ENCODE results near the gene ABCB11.

Gene ABCB11

GRCh38 chr2:169009865-169010579, 21.1 kb downstream of the ABCB11 start:
- no peak overlapping the region for H3K4me3 ChIP-seq (replicated peaks in 1 of 2; ENCODE audit: low read depth in 2 of 2, low read length in 2 of 2)
- DNase-seq (ENCODE audit: low read depth in 2 of 2) = no peak
- TF ChIP-seq, protein P1, sequence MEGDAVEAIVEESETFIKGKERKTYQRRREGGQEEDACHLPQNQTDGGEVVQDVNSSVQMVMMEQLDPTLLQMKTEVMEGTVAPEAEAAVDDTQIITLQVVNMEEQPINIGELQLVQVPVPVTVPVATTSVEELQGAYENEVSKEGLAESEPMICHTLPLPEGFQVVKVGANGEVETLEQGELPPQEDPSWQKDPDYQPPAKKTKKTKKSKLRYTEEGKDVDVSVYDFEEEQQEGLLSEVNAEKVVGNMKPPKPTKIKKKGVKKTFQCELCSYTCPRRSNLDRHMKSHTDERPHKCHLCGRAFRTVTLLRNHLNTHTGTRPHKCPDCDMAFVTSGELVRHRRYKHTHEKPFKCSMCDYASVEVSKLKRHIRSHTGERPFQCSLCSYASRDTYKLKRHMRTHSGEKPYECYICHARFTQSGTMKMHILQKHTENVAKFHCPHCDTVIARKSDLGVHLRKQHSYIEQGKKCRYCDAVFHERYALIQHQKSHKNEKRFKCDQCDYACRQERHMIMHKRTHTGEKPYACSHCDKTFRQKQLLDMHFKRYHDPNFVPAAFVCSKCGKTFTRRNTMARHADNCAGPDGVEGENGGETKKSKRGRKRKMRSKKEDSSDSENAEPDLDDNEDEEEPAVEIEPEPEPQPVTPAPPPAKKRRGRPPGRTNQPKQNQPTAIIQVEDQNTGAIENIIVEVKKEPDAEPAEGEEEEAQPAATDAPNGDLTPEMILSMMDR (IDR thresholded peaks at IDR 0.05; ENCODE audit: low read depth, low read length) = no peak

DNA sequence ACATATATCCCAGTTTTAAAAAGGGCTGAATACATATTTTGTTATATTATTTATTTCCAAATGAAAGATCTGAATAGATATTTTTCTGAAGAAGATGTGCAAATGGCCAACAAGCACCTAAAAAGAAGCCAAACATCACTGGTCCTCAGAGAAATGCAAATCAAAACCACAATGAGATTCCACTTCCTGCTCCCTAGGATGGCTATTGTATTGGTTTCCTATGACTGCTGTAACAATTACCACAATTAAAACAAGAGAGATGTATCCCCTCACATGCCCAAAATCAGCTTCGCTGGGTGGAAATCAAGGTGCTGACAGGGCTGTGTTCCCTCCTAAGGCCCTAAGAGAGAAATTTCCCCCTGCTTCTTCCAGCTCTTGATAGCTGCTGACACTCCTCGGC, 23.2 kb downstream of the ABCB11 start:
- TF ChIP-seq, protein P1 (IDR thresholded peaks at IDR 0.05; ENCODE audit: low read depth, low read length) = no peak
- peak in 1 of 2 donors; percentile 18 for DNase-seq (ENCODE audit: low read depth in 2 of 2)
- H3K4me3 ChIP-seq (replicated peaks in 1 of 2; ENCODE audit: low read depth in 2 of 2, low read length in 2 of 2) = no peak overlapping the region

- DNase-seq (ENCODE audit: low read depth in 2 of 2) = no peak
- no peak overlapping the region for H3K4me3 ChIP-seq (replicated peaks in 1 of 2; ENCODE audit: low read depth in 2 of 2, low read length in 2 of 2)
- TF ChIP-seq, protein P1 (IDR thresholded peaks at IDR 0.05; ENCODE audit: low read depth, low read length) = no peak
Measured at GRCh38 chr2:169007356-169007755, 23.8 kb downstream of the ABCB11 start.

DNA sequence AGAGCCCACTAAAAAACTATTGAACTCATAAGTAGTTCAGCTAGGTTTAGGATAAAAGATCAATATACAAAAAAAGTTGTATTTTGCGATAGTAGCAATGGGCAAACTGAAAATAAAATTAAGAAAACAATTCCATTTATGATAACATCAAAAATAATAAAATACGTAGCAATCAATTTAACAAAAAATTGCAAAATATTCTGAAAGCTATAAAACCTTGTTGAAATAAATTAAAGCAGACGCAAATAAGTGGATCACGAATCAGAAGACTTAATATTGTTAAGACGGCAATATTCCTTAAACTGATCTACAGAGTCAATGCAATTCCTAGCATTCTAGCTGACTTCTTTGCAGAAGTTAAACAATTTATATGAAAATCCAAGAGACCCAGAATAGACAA, 24.5 kb downstream of the ABCB11 start:
- TF ChIP-seq, protein P1 (IDR thresholded peaks at IDR 0.05; ENCODE audit: low read depth, low read length) = no peak
- DNase-seq (ENCODE audit: low read depth in 2 of 2) = no peak

DNA sequence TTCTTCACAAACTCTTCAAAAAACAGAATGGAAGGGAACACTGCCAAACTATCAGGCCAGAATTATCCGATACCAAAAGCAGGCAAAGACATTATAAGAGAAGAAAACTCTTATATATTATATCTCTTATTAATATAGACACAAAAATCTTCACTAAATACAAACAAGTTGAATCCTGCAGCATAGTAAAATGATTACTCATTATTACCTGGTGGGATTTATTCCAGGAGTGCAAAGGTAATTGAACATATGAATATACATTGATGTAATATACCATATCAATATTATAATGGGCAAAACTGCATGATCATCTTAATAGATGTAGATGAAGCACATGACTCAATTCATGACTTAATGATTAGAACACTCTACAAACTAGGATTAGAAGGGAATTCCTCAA, 25.1 kb downstream of the ABCB11 start:
- no peak overlapping the region for H3K4me3 ChIP-seq (replicated peaks in 1 of 2; ENCODE audit: low read depth in 2 of 2, low read length in 2 of 2)
- TF ChIP-seq, protein P1 (IDR thresholded peaks at IDR 0.05; ENCODE audit: low read depth, low read length) = no peak
- DNase-seq (ENCODE audit: low read depth in 2 of 2) = no peak

More for the DNA sequence above, 24.5 kb downstream of the ABCB11 start:
- H3K4me3 ChIP-seq (replicated peaks in 1 of 2; ENCODE audit: low read depth in 2 of 2, low read length in 2 of 2) = no peak overlapping the region

- no peak overlapping the region for H3K4me3 ChIP-seq (replicated peaks in 1 of 2; ENCODE audit: low read depth in 2 of 2, low read length in 2 of 2)
- DNase-seq (ENCODE audit: low read depth in 2 of 2) = no peak
- TF ChIP-seq, protein P1 (IDR thresholded peaks at IDR 0.05; ENCODE audit: low read depth, low read length) = no peak
Measured at GRCh38 chr2:169005080-169005598, 26.0 kb downstream of the ABCB11 start.
